ENCODE data around the gene C1QTNF1. TPM values are rescaled to one million over a fixed set of nuclear protein-coding genes. Genes with fewer than 3 reads are reported as not detected.

Gene C1QTNF1
- total RNA-seq, 5 donors from 2014 or later (not counting 1 experiment from before 2014, with no cell fraction given), result 0.10 to 0.57 (median 0.26) TPM; not detected in 1

- ATAC-seq (replicated peaks in 1 of 4) (peak; percentile 94 to 96 (median 96)), DNase-seq (peak; percentile 64 to 92 (median 79))
- H3K4me1 Mint-ChIP-seq, result peaks cover 48 to 53% (median 49%) of the 10 kb centered on the region in 3 donors
- Histone ChIP-seq H3K9me3 (no peaks in the 10 kb centered on the region), H3K4me1 (ENCODE audit: control insufficient read depth in 1 of 2, extremely low read depth in 1 of 2, insufficient read depth in 2 of 2, low read length in 2 of 2) (peaks cover 20 to 50% of the 10 kb centered on the region in 2 experiments), H3K36me3 (ENCODE audit: control insufficient read depth in 2 of 2, extremely low read depth in 1 of 2, insufficient read depth in 1 of 2, low read length in 1 of 2) (peaks cover 0 to 4% of the 10 kb centered on the region in 2 donors), H3K27ac (ENCODE audit: low read length) (peak within 1 kb of the TSS; percentile 77), H3K27me3 (replicated peaks in 1 of 2; ENCODE audit: control insufficient read depth in 2 of 2, extremely low read depth in 1 of 2, insufficient read depth in 2 of 2, low read length in 1 of 2) (no peaks in the 10 kb centered on the region), H3K4me3 (ENCODE audit: control insufficient read depth in 1 of 2, extremely low read depth in 1 of 2, low read length in 1 of 2) (peak within 1 kb of the TSS; percentile 72 to 88)
- H3K27ac Mint-ChIP-seq, result peak within 1 kb of the TSS; percentile 94 to 95
- H3K4me3 Mint-ChIP-seq, result peak within 1 kb of the TSS; percentile 85 to 88 (median 87)
- H3K36me3 Mint-ChIP-seq, result no peaks in the 10 kb centered on the region
- H3K9me3 Mint-ChIP-seq, result peaks cover 0 to 4% (median 0%) of the 10 kb centered on the region in 3 donors
- POLR2A ChIA-PET, result interaction anchor here (0.6 to 0.7 kb wide), 3 partner anchors 27 to 751 kb away, joined by 3 to 4 read pairs (median 3); no protein-coding TSS in a partner anchor
- under 1% methylated on average over 45 of the region's 73 CpGs for WGBS (ENCODE audit: insufficient coverage)
- CTCF ChIA-PET, result no interaction called here
- peaks cover 2 to 4% of the 10 kb centered on the region in 2 donors for H3K27me3 Mint-ChIP-seq
Observed at GRCh38 chr17:79009397-79010303, 14.3 kb upstream of the C1QTNF1 start, which contains the start of gene CANT1. Gene CANT1 (minus strand): TSS chr17:79009764. CDS start chr17:78997622, 12,142 bp downstream.

- peaks cover 17 to 47% of the 10 kb centered on the region in 2 experiments for H3K4me1 ChIP-seq (ENCODE audit: control insufficient read depth in 1 of 2, extremely low read depth in 1 of 2, insufficient read depth in 2 of 2, low read length in 2 of 2)
- Mint-ChIP-seq H3K9me3 (peaks cover 0 to 4% (median 0%) of the 10 kb centered on the region in 3 donors), H3K4me3 (peak overlapping the region; percentile 85 to 88 (median 87)), H3K4me1 (peaks cover 45 to 51% (median 47%) of the 10 kb centered on the region in 3 donors), H3K27me3 (peaks cover 2 to 4% of the 10 kb centered on the region in 2 donors), H3K36me3 (no peaks in the 10 kb centered on the region), H3K27ac (peak overlapping the region; percentile 93 to 95)
- no peaks in the 10 kb centered on the region for H3K27me3 ChIP-seq (replicated peaks in 1 of 2; ENCODE audit: control insufficient read depth in 2 of 2, extremely low read depth in 1 of 2, insufficient read depth in 2 of 2, low read length in 1 of 2)
- no peaks in the 10 kb centered on the region for H3K9me3 ChIP-seq
- ATAC-seq (replicated peaks in 1 of 4) (no peak), DNase-seq (no peak)
- POLR2A ChIA-PET, result interaction anchor here in 1 of 2 donors (0.6 kb wide), 1 partner anchor 23 kb away, joined by 8 read pairs; no protein-coding TSS in a partner anchor
- WGBS (ENCODE audit: insufficient coverage), result 69% methylated on average over 5 of the region's 7 CpGs
- CTCF ChIA-PET, result no interaction called here
- peak overlapping the region; percentile 72 to 76 for H3K4me3 ChIP-seq (ENCODE audit: control insufficient read depth in 1 of 2, extremely low read depth in 1 of 2, low read length in 1 of 2)
- H3K36me3 ChIP-seq (ENCODE audit: control insufficient read depth in 2 of 2, extremely low read depth in 1 of 2, insufficient read depth in 1 of 2, low read length in 1 of 2), result peaks cover 0 to 4% of the 10 kb centered on the region in 2 donors
- peak overlapping the region; percentile 77 for H3K27ac ChIP-seq (ENCODE audit: low read length)
Observed at GRCh38 chr17:79010304-79010646, 13.7 kb upstream of the C1QTNF1 start.

- WGBS (ENCODE audit: insufficient coverage), result 68% methylated on average over 3 of the region's 5 CpGs
- ChIA-PET CTCF (no interaction called here), POLR2A (no interaction called here)
- peaks cover 0 to 4% (median 0%) of the 10 kb centered on the region in 3 donors for H3K9me3 Mint-ChIP-seq
- no peaks in the 10 kb centered on the region for H3K27me3 ChIP-seq (replicated peaks in 1 of 2; ENCODE audit: control insufficient read depth in 2 of 2, extremely low read depth in 1 of 2, insufficient read depth in 2 of 2, low read length in 1 of 2)
- peaks cover 6 to 34% of the 10 kb centered on the region in 2 experiments for H3K4me1 ChIP-seq (ENCODE audit: control insufficient read depth in 1 of 2, extremely low read depth in 1 of 2, insufficient read depth in 2 of 2, low read length in 2 of 2)
- H3K36me3 ChIP-seq (ENCODE audit: control insufficient read depth in 2 of 2, extremely low read depth in 1 of 2, insufficient read depth in 1 of 2, low read length in 1 of 2), result peaks cover 0 to 4% of the 10 kb centered on the region in 2 donors
- H3K27ac Mint-ChIP-seq, result no peak overlapping the region
- H3K4me3 Mint-ChIP-seq, result peak overlapping the region in 2 of 3 donors; percentile 85 to 88
- ATAC-seq (replicated peaks in 1 of 4), result no peak
- H3K4me1 Mint-ChIP-seq, result peaks cover 32 to 38% (median 34%) of the 10 kb centered on the region in 3 donors
- no peaks in the 10 kb centered on the region for H3K36me3 Mint-ChIP-seq
- H3K27me3 Mint-ChIP-seq, result peaks cover 3 to 4% of the 10 kb centered on the region in 2 donors
- H3K9me3 ChIP-seq, result no peaks in the 10 kb centered on the region
- no peak for DNase-seq
- no peak overlapping the region for H3K27ac ChIP-seq (ENCODE audit: low read length)
- H3K4me3 ChIP-seq (ENCODE audit: control insufficient read depth in 1 of 2, extremely low read depth in 1 of 2, low read length in 1 of 2), result no peak overlapping the region
Observed at GRCh38 chr17:79011451-79012147, 12.4 kb upstream of the C1QTNF1 start.

DNA sequence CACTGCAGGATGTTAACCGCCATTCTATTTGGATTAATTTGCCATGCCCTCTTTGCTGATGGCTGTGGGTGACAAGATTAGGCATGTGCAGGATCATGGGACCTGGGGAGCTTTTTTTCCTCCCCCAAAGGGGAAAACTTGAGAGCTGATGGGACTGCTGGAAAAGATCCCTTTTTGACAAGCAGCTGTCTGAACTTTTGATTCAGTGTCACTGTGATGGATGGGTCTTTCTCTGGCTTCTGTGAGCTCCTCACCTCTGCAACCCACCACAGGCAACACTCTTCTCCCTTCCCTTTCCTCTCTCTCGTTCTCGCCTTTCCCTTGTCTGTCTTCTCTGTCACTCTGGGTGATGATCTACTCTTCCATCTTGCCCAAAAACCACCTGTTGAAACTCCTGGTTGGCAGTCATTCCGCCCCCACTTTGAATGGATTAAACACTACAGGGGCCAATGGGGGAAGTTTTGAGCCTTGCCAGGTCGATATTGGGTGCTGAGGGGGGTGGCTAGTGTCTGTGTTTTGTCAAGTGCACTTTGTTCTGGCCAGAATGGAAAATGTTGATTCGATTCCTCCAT, 11.3 kb upstream of the C1QTNF1 start:
- H3K36me3 Mint-ChIP-seq, result no peaks in the 10 kb centered on the region
- Histone ChIP-seq H3K27ac (ENCODE audit: low read length) (no peak overlapping the region), H3K4me1 (ENCODE audit: control insufficient read depth in 1 of 2, extremely low read depth in 1 of 2, insufficient read depth in 2 of 2, low read length in 2 of 2) (peaks cover 5 to 24% of the 10 kb centered on the region in 2 experiments), H3K27me3 (replicated peaks in 1 of 2; ENCODE audit: control insufficient read depth in 2 of 2, extremely low read depth in 1 of 2, insufficient read depth in 2 of 2, low read length in 1 of 2) (no peaks in the 10 kb centered on the region), H3K36me3 (ENCODE audit: control insufficient read depth in 2 of 2, extremely low read depth in 1 of 2, insufficient read depth in 1 of 2, low read length in 1 of 2) (peaks cover 0 to 4% of the 10 kb centered on the region in 2 donors), H3K4me3 (ENCODE audit: control insufficient read depth in 1 of 2, extremely low read depth in 1 of 2, low read length in 1 of 2) (no peak overlapping the region), H3K9me3 (no peaks in the 10 kb centered on the region)
- no peak for DNase-seq
- H3K27me3 Mint-ChIP-seq, result peaks cover 4 to 6% of the 10 kb centered on the region in 2 donors
- peaks cover 21 to 27% (median 24%) of the 10 kb centered on the region in 3 donors for H3K4me1 Mint-ChIP-seq
- no peak overlapping the region for H3K4me3 Mint-ChIP-seq
- WGBS (ENCODE audit: insufficient coverage), result 62% methylated on average over 5 of the region's 6 CpGs
- CTCF ChIA-PET, result no interaction called here
- peaks cover 0 to 4% (median 0%) of the 10 kb centered on the region in 3 donors for H3K9me3 Mint-ChIP-seq
- H3K27ac Mint-ChIP-seq, result no peak overlapping the region
- POLR2A ChIA-PET, result no interaction called here
- no peak for ATAC-seq (replicated peaks in 1 of 4)

GRCh38 chr17:79014158-79014758, 9.7 kb upstream of the C1QTNF1 start:
- no peaks in the 10 kb centered on the region for H3K27me3 ChIP-seq (replicated peaks in 1 of 2; ENCODE audit: control insufficient read depth in 2 of 2, extremely low read depth in 1 of 2, insufficient read depth in 2 of 2, low read length in 1 of 2)
- DNase-seq (no peak), ATAC-seq (replicated peaks in 1 of 4) (no peak)
- Mint-ChIP-seq H3K36me3 (no peaks in the 10 kb centered on the region), H3K27ac (no peak overlapping the region), H3K4me3 (no peak overlapping the region), H3K4me1 (peaks cover 7 to 15% (median 11%) of the 10 kb centered on the region in 3 donors), H3K9me3 (peaks cover 0 to 4% (median 0%) of the 10 kb centered on the region in 3 donors), H3K27me3 (peaks cover 4 to 7% of the 10 kb centered on the region in 2 donors)
- 80% methylated on average over 1 of the region's 2 CpGs for WGBS (ENCODE audit: insufficient coverage)
- ChIA-PET POLR2A (no interaction called here), CTCF (no interaction called here)
- no peaks in the 10 kb centered on the region for H3K36me3 ChIP-seq (ENCODE audit: control insufficient read depth in 2 of 2, extremely low read depth in 1 of 2, insufficient read depth in 1 of 2, low read length in 1 of 2)
- no peak overlapping the region for H3K27ac ChIP-seq (ENCODE audit: low read length)
- no peaks in the 10 kb centered on the region for H3K9me3 ChIP-seq
- peaks cover 0 to 8% of the 10 kb centered on the region in 2 experiments for H3K4me1 ChIP-seq (ENCODE audit: control insufficient read depth in 1 of 2, extremely low read depth in 1 of 2, insufficient read depth in 2 of 2, low read length in 2 of 2)
- no peak overlapping the region for H3K4me3 ChIP-seq (ENCODE audit: control insufficient read depth in 1 of 2, extremely low read depth in 1 of 2, low read length in 1 of 2)

All from T-cell (primary cell).